Hematopoietic multipotent progenitor cell treated with erythropoietin and hydrocortisone succinate and interleukin-3 and kit ligand, for 17 days (in vitro differentiated cells): ENCODE measurements around the gene CDC42BPB.

ENCODE experiments used
- DNase-seq: peaks from one replicate; pipeline ENCODE4 v3.0.0-alpha.2; 2015; ENCODE audit warnings: low spot score

CDC42BPB gene

DNA sequence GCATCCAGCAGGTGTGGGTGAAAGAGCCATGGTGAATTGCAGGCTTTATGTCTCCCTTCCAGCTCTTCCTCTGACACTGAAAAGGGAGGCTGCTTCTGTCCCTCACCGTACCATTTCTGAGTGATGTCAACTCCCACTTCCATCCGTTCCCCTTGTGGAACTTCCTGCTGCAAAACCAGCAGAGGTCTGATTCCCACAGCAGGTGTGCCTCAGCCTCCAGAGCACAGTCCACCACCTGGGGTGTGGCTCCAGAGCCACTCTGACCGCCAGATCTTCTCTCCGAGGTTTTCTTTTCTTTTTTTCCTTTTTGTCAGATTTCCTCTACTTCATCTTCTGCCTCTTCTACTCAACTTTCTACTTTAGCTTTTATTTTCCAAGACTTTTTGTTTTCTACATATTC is 62.7 kb downstream of the CDC42BPB start:
- no peak for DNase-seq

GRCh38 chr14:102993523-102993922 is 63.8 kb downstream of the CDC42BPB start:
- no peak for DNase-seq

- no peak for DNase-seq
These were observed 66.0 kb downstream of the CDC42BPB start for GRCh38 chr14:102991376-102991775.

- DNase-seq, result no peak
These were observed 69.3 kb downstream of the CDC42BPB start for GRCh38 chr14:102988054-102988453.

DNA sequence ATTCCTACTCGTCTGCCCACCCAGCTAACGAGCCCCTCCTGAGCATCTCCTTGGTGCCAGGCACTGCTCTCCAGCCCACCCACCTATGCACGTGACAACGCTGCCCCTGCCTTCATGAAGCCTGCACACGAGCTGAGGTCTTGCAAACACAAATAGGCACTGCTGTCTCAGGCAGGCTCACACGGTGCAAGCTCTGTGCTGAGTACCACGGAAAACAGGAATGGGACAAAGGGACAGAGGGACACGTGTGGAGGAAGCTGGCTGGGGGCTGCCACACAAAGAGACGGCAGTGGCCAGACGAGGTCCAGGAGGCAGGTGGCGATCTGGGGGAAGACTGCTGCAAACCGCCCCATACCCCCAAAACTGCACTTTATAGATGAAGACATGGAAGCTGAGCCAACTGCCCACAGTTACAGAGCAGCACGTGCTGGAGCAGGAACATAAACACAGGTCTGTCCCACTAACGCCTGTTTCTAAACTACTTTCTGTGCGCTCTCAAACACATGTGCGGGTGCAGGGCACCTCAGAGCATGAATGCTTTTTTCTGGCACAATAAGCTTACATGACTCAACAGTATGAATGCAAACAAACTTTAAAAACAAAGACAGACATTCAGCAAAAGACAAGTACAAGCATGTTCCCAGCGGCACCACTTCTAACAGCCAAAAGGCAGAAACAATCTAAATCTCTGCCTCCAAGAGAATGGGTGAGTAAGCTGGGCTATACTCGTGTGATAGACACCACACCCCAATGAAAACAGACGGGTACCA is 70.4 kb downstream of the CDC42BPB start:
- DNase-seq, result no peak

DNA sequence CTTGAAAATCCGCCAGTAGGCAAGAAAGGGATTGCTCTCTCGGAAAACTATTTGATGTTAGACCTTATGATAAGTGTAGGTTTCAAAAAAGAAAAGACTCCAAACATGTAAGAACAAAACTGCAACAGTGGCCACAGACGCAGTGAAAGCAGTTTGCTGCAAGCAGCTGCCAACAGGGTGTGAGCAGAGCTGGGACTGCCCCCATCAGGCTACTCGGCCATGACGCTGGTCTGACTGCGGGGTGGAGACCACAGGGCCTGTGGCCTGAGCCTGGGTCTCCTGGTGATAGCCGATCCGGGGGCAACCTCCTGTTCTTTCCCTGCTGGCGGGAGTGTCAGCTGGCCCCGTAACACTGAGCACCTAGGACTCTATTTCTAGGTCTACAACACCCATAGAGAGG is 71.7 kb downstream of the CDC42BPB start:
- DNase-seq, result no peak

DNA sequence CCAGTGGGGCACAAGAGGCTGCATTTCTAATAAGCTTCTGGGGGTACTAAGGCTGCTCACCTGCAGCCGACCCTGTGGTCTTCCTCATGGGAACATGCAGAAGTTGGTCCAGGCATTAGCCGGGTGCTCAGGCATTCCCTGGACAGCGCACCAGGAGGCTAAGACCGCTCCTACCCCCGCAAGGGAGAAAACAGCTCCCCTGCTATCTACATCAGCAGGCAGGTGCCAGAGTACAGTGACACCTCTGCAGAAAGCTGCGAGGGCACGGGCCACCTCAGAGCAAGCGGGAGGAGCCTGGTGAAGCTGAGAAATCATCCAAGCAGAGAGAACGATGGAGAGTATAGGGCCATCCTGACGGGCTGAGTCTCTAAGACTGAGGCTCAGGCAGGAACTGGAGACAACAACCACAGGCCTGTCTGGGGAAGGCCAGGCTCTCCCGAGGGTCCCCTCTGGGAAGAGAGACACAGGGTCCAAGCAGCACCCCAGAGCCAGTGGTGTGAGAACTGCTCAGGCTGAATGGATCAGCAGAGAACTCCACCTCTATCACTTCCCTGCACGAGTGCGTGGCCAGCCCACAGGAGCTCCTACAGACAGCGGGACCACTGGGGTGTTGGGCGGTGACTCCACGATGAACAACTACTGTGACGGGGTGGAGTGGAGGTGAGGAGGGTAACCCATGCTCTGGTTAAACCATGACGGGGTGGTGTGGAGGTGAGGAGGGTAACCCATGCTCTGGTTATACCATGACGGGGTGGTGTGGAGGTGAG is 72.8 kb downstream of the CDC42BPB start:
- no peak for DNase-seq

DNA sequence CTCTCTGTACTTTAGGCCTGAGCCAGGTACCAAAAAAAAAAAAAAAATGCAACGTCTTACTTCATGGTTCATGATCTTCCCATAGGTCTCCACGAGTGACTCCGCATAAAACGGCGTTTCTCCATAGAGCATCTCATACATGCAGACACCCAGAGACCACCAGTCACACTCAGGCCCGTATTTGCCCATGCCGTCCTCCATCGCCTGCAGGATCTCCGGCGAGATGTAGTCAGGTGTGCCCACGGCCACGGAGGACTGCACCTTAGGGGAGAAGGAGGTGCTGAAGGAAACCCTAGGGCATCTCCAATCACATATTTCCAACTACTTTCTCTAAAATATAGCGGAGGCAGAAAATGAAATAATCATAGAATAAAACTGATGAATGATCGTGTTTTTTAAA is 73.9 kb downstream of the CDC42BPB start:
- no peak for DNase-seq

DNA sequence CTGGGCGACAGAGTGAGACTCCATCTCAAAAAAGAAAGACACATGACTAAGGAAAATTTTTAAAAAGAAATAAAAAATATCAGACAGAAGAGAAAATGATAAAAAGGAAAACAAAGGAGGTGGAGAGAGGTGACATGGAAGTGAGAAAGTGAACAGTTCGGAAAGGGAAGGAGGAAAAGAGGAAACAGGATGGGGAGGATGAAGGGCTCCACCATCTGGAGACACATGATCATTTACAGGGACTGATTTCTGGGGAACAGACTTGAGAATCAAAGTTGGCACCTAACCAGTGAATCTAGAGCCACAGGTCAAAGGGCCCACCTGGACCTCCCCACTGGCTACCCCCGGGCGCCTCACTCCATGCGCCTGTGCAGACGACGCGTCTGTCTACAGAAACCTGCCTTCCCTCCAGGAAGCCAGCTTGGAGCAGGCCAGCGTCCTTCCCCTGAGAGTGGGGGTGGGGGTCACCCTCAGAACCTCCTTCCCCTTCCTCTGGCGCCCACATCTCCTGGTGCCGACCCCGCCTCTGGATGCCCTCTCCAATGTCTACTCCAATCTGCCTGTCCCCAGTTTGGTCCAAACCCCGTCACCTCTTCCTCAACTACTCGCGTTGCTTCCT is 74.4 kb downstream of the CDC42BPB start:
- DNase-seq, result no peak

DNA sequence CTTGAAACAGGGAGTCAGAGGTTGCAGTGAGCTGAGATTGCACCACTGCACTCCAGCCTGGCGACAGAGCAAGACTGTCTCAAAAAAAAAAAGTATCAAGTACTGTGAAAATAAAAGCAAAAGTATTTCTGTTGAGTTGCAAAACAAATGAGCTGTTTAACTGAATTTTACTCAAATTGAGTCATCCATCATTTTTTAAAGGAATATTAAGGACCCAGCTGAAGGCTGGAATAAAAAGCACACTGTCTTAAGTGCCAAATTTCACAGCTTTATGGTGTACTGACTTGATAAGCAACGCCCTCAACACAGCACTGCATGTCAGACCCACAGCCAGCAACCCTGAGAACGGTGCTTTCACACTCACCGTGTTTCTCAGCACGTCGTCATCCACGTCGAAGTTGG is 76.9 kb downstream of the CDC42BPB start:
- DNase-seq, result no peak

DNA sequence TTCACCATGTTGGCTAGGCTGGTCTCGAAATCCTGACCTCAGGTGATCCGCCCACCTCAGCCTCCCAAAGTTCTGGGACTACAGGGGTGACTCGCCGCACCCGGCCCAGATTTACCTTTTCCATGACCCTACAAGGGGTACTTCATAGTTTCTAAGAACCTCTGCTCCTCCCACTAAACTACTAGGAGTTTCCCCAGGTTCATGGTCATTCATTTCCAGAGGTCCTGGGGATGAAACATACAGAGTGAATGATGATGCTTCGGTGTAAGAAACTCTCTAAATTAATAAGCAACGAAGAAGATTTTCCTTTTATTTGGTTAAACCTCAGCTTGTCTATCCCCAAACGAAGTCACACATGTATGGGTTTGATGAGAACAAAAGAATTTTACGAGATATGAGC is 77.9 kb downstream of the CDC42BPB start:
- DNase-seq, result no peak

DNA sequence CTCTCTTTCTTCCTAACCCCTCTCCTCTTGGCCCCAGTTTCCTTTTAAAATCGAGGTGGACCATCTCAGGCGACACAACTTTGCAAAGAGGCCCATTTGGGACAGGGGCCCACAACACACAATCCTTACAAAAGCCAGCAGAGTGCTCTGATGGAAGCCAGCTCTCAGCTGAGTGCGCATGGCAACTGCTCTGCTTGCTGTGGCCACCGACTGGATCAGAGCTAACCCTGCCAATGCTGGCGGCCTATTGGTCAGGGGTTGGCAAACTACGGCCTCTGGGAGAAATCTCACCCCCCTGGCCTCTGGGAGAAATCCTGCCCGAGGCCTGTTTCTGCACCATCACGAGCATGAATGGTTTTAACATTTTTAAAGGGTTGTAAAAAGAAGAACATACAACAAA is 79.9 kb downstream of the CDC42BPB start:
- no peak for DNase-seq

GRCh38 chr14:102975662-102976061 is 81.7 kb downstream of the CDC42BPB start:
- DNase-seq, result no peak

DNA sequence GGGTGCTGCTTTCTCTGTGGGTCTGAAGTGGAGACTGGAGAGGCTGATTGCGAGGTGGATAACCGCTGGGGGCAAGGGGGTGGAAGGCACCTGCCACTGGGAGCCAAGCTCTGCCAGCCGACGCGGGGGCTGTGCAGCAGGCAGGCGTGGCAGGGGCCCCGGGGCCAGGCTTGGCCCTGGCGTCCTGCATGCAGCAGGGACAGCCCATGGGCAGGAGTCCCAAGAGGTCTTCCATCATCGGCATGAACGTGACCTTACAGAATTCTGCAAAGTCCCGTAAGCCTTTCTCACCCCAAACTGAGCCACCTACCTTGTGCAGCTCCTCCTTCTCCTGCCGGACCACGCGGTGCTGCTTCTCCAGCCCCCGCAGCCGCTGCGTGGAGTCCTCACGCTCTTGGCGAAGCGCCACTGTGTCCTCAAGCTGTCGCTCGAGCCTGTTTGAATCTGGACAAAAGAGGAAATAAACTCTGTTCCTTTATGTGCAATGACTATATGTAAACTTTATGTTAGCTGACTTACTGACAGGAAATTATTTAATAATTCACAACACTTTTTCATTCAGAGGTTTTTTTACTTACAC is 83.6 kb downstream of the CDC42BPB start:
- DNase-seq, result no peak

DNA sequence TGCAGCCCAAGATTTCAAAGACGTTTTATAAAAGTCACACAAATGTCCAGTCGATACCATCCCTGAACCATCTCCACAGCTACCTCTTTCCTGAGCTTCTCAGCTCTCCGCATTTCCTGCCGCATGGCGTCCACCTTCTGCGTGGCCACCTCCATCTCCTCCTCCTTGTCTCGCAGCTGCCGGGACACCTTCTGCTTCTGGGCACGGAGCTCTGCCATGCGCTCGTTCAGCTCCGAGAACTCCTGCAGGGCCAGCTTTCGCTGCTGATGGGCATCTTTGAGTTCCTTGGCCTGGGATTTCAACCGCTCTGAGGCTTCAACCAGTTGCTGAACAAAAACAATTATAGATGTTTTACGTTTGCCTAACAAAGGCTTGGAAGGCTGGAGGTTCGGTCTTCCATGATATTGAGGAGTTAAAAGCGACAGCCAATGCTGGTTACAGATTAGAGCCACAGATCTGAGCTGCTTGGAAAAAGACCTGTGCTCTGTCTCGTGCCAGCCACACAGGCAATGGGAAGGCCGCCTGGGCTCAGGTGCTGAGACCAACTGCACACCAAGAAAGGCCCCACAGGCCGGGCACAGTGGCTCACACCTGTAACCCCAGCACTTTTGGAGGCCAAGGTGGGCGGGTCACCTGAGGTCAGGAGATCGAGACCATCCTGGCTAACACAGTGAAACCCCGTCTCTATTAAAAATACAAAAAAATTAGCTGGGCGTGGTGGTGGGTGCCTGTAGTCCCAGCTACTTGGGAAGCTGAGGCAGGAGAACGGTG is 85.3 kb downstream of the CDC42BPB start:
- DNase-seq, result no peak

GRCh38 chr14:102971314-102971713 is 86.0 kb downstream of the CDC42BPB start:
- DNase-seq, result no peak

DNA sequence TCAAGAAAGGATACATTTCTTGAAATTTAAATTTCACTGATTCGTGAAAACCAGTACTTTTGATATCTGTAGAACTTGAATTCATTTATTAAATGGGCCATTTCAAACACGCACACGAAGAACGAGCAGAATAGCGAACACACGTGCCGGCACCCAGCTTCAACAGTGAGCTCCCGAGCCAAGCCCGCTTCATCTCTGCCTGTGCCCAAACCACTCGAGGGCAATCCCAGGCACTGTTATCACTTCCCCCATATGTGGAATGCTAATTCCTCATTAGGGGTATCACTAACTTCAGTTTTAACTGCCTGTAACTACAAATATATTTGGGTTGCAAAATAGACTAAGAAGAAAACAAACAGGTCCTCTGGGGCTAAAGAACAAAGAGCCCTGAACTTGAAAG is 86.9 kb downstream of the CDC42BPB start:
- DNase-seq, result no peak

- no peak for DNase-seq
These were observed 87.4 kb downstream of the CDC42BPB start for GRCh38 chr14:102969901-102970300.

- no peak for DNase-seq
These were observed 88.1 kb downstream of the CDC42BPB start for GRCh38 chr14:102969060-102969791.

GRCh38 chr14:102968306-102968705 is 89.0 kb downstream of the CDC42BPB start:
- DNase-seq, result no peak

DNA sequence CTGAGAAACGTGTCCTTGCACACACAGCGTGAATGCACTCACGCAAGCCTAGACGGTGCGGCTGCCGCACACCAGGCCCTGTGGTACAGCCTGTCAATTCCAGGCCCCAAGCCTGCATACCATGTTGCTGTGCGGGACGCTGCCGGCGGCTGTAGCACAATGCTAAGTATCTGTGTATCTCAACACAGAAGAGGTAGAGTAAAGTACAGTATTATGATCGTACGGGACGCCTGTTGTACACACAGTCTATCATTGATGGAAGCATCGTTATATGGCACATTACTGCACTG is 89.9 kb downstream of the CDC42BPB start:
- no peak for DNase-seq
